ENCODE measurements around the gene ABCA4.
"Not testable (repeated sequence)": the region's sequence is repeated elsewhere in the genome, so short reads cannot be mapped to it uniquely, and the experiment has no call there.

The ABCA4 gene

DNA sequence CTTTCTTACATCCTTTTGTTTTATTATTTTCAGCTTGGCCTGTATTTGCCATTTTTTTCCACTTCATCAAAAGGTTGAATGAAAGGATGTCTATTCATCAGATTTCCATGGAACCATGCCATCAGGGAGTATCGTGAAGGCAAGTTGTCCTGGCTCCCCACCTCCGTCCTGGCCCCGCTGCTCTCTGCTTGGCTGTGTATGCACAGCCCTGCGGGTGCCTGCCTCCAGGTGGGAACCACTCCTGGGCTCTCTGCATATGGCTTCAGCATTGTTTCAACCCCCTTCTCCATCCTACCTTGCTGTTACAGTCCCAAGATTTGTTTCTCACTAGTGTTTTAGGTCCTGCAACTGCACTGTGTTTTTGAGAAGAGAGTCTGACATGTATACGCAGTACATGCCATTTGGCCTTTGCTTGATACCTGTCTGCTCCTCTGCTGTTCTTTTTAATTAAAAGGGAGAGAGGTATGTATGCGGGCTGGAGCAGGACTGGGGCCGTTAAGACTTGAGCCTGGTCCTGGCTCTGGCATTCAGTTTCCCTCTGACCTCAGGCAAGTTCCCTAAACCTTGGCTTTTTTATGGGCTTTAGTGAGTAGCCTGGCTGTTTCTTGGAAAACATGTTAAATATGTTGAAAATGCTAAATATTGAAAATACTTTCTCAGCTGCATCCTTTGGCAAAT, 141.8 kb downstream of the ABCA4 start:
- no peak for DNase-seq (ENCODE audit: low read depth)

- no peak for DNase-seq (ENCODE audit: low read depth)
Observed at GRCh38 chr1:93977598-93977945, 143.4 kb downstream of the ABCA4 start.

DNA sequence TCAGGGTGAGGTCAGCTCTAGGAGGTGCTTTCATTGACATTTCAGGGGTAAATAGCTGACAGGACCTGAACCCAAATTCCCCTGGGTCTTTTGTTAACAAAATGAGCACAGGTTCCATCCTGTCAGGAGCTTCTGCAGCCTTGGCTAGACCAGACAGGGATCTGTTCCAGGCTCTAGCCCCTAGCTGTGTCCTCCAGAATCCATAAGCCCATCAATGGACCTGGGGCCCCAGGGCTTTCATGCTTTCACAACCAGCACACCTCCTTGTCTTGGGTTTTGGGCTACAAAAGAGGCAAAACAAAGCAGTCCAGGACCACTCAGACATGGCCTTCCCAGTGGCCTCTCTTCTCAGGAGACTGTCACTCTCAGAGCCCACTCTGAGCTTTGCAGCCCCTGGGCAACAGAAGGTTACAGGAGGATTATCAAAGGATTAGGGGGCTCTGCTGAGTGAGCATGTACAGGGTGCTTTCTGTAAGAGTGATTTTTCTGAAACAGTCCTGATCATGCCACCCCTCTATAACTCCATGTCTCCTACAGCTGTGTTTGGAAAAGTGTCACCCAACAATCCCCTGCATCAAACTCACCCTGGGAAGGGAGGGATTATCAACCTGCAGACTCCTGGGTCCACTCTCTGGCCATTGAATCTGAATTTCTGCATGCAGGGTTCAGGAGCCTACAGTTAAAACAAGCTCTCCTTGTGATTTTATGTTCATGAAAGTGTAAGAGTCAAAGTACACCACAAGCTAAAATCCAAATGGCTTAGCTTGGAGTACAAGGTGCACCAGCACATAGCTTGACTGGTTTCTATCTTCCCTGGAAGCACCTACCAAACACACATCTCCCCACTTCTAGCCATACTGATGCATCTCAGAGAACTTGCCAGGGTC, 144.0 kb downstream of the ABCA4 start:
- no peak for DNase-seq (ENCODE audit: low read depth)

DNA sequence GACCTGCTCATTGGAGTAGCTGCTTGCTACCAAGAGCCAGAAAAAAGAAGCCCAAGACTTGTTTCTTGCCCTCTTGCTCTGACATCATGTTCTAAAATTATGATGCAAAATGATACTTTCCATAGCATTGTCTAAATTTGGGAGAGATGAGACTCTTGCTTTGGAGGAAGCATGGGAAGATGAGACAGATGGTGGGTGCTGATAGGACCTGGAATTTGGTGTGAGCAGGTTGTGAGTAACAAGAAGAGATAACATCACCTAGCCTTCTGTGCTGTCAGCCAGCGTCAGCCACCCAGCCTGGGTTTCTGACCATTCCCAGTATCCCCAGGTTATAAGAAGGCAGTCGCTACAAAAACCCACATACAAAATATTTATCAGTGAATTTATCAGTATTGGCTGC, 144.7 kb downstream of the ABCA4 start:
- DNase-seq (ENCODE audit: low read depth): no peak

DNA sequence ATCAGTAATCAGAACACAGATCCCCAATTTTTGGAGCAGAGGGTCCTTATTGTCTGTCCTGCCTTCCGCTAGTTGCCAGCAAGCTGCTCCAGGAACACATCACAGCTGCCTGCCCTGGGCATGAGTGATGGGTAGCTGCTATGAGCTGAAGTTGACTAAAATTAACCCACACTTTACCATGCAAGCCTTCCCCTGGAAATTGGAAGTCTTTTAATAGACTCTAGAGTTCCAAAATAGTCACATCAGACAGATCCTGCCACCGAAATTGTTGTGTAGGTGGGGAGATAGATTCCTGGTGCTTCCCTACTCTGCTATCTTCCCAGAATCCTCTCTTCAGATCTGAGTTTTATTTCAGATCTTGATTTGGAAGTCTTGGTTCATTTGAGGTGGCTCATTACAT, 148.6 kb downstream of the ABCA4 start:
- DNase-seq (ENCODE audit: low read depth): no peak

GRCh38 chr1:93969887-93970286, 151.1 kb downstream of the ABCA4 start:
- no peak for DNase-seq (ENCODE audit: low read depth)

DNA sequence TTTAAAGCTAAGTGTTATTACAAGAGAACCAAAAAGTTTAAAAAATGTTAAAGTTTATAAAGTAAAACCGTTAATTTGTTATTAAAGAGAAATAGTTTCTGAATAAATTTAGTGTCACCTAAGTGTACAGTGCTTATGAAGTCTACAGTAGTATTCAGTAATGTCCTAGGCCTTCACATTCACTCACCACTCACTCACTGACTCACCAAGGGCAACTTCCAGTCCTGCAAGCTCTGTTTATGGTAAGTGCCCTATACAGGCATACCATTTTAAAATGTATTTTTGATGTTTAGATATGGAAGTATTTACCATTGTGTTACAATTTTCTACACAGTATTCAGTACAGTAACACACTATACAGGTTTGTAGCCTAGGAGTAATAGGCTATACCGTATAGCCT, 151.6 kb downstream of the ABCA4 start:
- no peak for DNase-seq (ENCODE audit: low read depth)

- no peak for DNase-seq (ENCODE audit: low read depth)
Observed at GRCh38 chr1:93967306-93967705, 153.6 kb downstream of the ABCA4 start.

DNA sequence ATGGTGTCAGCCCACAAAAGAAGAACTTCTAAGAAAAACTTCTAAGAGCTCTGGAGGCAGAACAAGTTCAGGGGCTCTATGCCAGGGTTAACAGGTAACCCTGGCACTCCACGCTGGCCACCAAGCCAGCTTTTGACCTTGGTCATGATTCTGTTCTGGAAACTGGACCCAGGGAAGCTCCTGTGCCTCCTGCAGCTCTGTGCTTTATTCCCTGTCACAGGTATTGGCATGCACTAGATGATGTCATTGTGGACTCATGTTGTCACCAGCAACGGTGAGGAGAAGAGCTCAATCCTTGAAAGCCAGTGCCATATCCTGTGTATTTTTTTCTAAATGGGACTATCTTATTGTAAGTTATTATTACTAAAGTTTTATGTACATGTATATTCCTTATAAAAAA, 155.1 kb downstream of the ABCA4 start:
- DNase-seq (ENCODE audit: low read depth): no peak

DNA sequence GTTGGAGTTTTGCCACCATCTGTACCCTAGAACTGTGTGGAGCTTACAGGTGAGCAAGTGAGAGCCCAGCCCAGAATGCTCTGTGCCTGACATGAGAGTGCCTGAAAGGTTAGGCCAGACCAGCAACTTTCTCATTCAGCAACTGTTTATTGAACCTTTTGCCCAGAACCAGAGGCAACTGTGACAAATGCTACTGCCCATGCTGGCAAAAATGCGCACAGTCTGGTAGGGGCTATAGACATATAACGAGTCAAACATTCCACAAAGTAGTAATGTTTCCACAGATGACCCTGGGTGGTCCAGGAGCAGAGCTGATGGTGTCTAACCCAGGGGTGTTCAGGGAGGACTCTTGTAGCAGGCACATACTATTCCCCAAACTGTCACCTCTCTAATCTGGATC, 155.7 kb downstream of the ABCA4 start:
- no peak for DNase-seq (ENCODE audit: low read depth)

GRCh38 chr1:93964777-93965200, 156.2 kb downstream of the ABCA4 start:
- DNase-seq (ENCODE audit: low read depth): peak; percentile 31

GRCh38 chr1:93964096-93964776, 156.7 kb downstream of the ABCA4 start:
- no peak for DNase-seq (ENCODE audit: low read depth)

- DNase-seq (ENCODE audit: low read depth): peak; percentile 20
Observed at GRCh38 chr1:93963585-93963984, 157.4 kb downstream of the ABCA4 start.

DNA sequence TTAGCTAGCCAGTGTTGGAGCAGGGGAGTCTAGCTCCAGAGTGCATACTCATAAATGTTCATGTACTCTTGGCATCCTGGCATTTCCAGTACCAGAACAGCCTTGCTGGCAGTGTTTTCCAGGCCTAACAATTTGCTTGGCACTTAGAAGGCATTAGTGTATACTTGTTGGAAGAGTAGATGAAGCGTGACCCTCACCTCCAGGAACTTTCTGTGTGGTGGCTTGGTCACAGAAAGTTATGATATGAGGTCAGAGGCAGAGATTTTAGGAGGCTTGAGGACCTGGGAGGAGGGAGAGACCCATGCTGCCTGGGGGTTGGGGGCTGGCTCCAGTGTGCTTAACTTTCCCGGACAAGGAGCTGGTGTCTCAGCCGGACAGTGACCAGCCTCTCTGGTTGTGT, 159.0 kb downstream of the ABCA4 start:
- DNase-seq (ENCODE audit: low read depth): no peak

DNA sequence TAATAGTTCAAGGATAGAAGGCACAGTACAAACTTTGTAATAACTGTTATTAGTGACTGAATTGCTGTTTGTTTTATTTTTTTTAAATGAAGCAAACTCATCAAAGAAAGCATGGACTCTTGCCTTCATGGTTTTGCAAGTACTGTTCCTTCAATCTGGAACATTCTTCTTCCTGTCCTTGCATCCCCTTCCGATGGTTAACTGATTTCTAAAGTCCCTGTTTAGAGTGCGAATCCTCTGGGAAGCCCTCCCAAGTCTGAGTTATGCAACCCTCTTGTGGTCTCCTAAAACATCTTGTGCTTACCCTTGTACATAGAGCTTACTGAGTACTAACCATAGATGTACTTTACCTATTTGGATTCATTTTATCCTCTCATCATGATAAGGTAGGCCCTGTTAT, 159.5 kb downstream of the ABCA4 start:
- DNase-seq (ENCODE audit: low read depth): no peak

DNA sequence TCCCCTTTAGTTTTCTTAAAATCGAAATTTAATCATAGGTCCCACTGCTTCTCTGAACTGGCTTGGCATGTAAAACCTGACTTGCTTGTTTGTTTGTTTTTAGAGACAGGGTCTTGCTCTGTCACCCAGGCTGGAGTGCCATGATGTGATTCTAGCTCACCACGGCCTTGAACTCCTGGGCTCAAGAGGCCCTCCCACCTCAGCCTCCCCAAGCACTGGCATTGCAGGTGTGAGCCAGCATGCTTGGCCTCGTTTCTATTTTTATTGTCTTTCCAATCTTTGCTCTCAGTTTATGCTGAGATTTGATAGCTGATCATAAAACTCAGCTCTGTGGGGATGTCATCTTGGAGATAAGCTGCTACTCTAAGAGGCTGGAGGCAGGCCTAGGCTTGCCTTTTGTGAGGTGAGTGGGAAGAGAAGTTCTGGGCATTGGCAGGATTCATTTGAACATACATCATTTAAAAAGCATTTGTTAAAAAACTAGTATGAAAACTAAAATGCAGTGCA, 160.3 kb downstream of the ABCA4 start:
- DNase-seq (ENCODE audit: low read depth): no peak

DNA sequence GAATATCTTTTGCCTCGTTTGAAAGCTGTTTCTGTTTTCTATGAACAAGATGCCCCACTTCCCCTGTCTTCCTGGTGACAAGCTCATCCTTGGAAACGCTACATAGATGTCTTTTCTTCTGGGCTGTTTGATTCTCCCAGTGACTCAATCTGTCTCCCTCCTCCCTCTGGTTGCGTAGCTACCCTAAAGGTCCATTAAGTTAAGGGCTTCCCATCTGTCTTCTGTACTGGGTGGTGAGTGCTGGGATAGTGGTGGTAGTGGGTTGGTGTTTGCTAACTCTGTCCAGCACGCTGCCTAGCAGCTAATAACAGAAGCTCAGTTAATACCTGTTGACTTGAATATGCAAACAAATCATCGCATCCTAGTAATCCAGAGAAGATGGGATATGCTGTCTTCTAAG, 161.5 kb downstream of the ABCA4 start:
- no peak for DNase-seq (ENCODE audit: low read depth)

DNA sequence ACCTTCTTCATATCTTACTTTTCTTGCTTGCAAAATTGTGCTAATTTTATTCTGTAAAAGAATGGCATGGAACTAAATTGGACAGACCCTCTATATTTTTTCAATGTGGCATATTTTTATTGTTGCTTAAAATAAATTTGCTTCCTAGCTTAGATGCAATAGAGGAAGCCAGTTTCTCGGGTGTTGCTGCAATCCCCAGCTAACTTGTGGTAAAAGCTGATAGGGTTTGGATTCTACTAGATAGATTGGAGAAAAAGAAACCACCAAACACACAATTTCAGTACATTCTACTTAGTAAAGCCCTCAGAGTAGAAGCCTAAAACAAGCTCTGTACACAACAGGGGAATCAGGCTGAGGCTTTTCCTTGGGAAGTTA, 162.2 kb downstream of the ABCA4 start:
- no peak for DNase-seq (ENCODE audit: low read depth)

- no peak for DNase-seq (ENCODE audit: low read depth)
Observed at GRCh38 chr1:93958032-93958725, 162.8 kb downstream of the ABCA4 start.

GRCh38 chr1:93955765-93956164, 165.2 kb downstream of the ABCA4 start:
- no peak for DNase-seq (ENCODE audit: low read depth)

DNA sequence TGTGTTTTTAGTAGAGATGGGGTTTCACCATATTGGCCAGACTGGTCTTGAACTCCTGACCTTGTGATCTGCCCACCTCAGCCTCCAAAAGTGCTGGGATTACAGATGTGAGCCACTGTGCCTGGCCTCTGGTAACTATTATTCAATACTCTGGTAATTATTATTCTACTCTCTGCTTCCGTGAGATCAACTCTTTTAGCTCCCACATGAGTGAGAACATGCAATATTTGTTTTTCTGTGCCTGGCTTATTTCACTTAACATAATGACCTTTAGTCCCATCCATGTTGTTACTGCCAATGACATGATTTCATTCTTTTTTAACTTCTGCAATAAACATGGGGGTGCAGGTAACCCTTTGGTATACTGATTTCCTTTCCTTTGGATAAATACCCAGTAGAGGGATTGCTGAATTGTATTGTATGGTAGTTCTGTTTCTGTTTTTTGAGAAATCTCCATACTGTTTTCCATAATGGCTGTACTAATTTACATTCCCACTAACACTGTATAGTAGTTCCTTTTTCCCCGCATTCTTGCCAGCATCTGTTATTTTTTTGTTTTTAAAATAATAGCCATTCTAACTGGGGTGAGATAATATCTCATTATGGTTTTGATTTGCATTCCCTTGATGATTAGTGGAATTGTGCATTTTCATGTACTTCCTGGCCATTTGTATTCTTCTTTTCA, 173.8 kb downstream of the ABCA4 start:
- not testable (repeated sequence) for DNase-seq (ENCODE audit: low read depth)
